BE2C (cell line): ENCODE results near the gene ATP5F1B.

Experiments
- DNase-seq: peaks from one replicate; pipeline ENCODE4 v3.0.0-alpha.2; 2020
- H3K27me3 ChIP-seq: fragments of 250-450 bp; sonication (Bioruptor Pico); 2 replicates; pipeline ENCODE4 v1.5.1; 2020; ENCODE audit warnings: mild to moderate bottlenecking
- H3K36me3 ChIP-seq: fragments of 250-450 bp; sonication (Bioruptor Pico); 2 replicates; pipeline ENCODE4 v1.5.1; 2020; ENCODE audit warnings: mild to moderate bottlenecking
- H3K4me1 ChIP-seq: fragments of 250-450 bp; sonication (Bioruptor Pico); 2 replicates; pipeline ENCODE4 v1.5.1; 2020
- H3K4me3 ChIP-seq: 2 replicates; pipeline ENCODE4 v1.5.1; 2011; ENCODE audit warnings: low read depth, low read length
- H3K9me3 ChIP-seq: fragments of 250-450 bp; sonication (Bioruptor Pico); 2 replicates; pipeline ENCODE4 v1.5.1; 2020
- CTCF ChIP-seq: IDR thresholded peaks from 2 replicates; pipeline ENCODE4 v1.5.1; 2012; ENCODE audit warnings: mild to moderate bottlenecking, low read depth, low read length

Gene ATP5F1B

DNA sequence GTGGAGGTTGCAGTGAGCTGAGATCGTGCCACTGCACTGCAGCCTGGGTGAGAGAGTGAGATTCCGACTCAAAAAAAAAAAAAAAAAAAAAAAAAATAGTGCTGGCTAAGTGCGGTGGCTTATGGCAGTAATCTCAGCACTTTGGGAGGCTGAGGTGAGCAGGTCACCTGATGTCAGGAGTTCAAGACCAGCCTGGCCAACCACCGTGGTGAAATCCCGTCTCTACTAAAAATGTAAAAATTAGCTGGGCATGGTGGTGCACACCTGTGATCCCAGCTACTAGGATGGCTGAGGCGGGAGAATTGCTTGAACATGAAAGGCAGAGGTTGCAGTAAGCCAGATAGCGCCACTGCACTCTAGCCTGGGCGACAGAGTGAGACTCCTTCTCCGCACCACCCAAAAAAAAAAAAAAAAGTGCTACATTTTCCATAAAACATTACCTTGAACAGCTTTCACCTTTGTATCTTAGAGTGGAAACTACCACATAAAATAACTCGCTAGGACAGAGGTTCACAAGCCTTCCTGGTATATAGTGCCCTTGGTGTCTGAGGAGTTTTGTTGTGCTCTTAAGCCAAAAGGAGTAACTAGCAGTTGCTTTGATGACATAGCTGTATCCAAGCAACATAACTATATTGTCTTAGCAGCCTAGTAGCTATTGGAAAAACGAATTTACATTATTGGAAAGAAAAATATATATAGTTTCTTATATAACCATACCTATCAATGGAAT is 31.2 kb upstream of the ATP5F1B start:
- Histone ChIP-seq H3K4me1 (no peaks in the 10 kb centered on the region), H3K9me3 (no peaks in the 10 kb centered on the region), H3K4me3 (no peak overlapping the region), H3K36me3 (peaks cover 65% of the 10 kb centered on the region), H3K27me3 (no peaks in the 10 kb centered on the region)
- TF ChIP-seq CTCF: no peak
- DNase-seq: no peak

GRCh38 chr12:56671608-56672007 is 25.8 kb upstream of the ATP5F1B start:
- Histone ChIP-seq H3K36me3 (peaks cover 79% of the 10 kb centered on the region), H3K9me3 (no peaks in the 10 kb centered on the region), H3K27me3 (no peaks in the 10 kb centered on the region), H3K4me1 (no peaks in the 10 kb centered on the region), H3K4me3 (no peak overlapping the region)
- no peak for DNase-seq
- TF ChIP-seq CTCF: no peak

DNA sequence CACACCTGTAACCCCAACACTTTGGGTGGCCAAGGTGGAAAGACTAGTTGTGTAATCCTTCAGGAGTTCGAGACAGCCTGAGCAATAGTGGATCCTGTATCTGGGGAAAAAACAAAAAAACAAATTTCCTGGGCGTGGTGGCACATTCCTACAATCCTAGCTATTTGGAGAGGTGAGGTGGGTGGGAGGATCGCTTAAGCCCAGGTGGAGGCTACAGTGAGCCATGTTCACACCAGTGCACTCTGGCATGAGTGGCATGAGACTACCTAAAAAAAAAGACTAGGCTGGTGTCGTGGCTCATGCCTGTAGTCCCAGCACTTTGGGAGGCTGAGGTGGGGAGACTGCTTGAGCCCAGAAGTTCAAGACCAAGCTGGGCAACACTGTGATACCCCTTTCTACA is 25.1 kb upstream of the ATP5F1B start:
- Histone ChIP-seq H3K4me1 (no peaks in the 10 kb centered on the region), H3K4me3 (no peak overlapping the region), H3K36me3 (peaks cover 83% of the 10 kb centered on the region), H3K27me3 (no peaks in the 10 kb centered on the region), H3K9me3 (no peaks in the 10 kb centered on the region)
- DNase-seq: no peak
- TF ChIP-seq CTCF: no peak

GRCh38 chr12:56668197-56668457 is 22.3 kb upstream of the ATP5F1B start:
- no peak for TF ChIP-seq CTCF
- Histone ChIP-seq H3K36me3 (peaks cover 88% of the 10 kb centered on the region), H3K4me3 (no peak overlapping the region)

DNA sequence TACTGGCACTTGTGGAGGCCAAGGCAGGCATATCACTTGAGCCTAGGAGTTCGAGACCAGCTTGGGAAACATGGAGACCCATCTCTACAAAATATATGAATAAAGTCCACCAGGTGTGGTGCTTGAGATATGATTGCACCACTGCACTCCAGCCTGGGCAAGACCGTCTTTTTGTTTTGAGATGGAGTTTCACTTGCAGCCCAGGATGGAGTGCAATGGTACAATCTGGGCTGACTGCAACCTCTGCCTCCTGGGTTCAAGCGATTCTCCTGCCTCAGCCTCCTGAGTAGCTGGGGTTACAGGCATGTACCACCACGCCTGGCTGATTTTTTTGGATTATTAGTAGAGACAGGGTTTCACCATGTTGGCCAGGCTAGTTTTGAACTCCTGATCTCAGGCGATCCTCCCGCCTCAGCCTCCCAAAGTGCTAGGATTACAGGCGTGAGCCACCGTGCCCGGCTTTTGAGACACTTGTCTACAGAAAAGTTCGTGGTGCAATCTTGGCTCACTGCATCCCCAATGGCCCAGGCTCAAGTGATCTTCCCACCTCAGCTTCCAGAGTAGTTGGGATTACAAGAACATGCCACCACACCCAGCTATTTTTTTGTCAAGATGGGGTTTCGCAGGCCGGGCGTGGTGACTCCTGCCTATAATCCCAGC is 16.3 kb upstream of the ATP5F1B start:
- TF ChIP-seq CTCF: no peak
- Histone ChIP-seq H3K4me1 (no peaks in the 10 kb centered on the region), H3K4me3 (no peak overlapping the region), H3K9me3 (no peaks in the 10 kb centered on the region), H3K36me3 (peaks cover 32% of the 10 kb centered on the region), H3K27me3 (no peaks in the 10 kb centered on the region)
- no peak for DNase-seq

More at GRCh38 chr12:56668197-56668457, 22.3 kb upstream of the ATP5F1B start:
- no peak for DNase-seq
- Histone ChIP-seq H3K9me3 (no peaks in the 10 kb centered on the region), H3K27me3 (no peaks in the 10 kb centered on the region), H3K4me1 (no peaks in the 10 kb centered on the region)

GRCh38 chr12:56661560-56661959 is 15.8 kb upstream of the ATP5F1B start:
- H3K4me3 ChIP-seq: no peak overlapping the region
- DNase-seq: no peak
- TF ChIP-seq CTCF: no peak
- H3K27me3 ChIP-seq: no peaks in the 10 kb centered on the region
- no peaks in the 10 kb centered on the region for H3K4me1 ChIP-seq
- H3K36me3 ChIP-seq: peaks cover 27% of the 10 kb centered on the region
- no peaks in the 10 kb centered on the region for H3K9me3 ChIP-seq
